H1 (cell line): ENCODE data around the gene ARHGEF6. TPM values are rescaled to one million over a fixed set of nuclear protein-coding genes. Genes with fewer than 3 reads are reported as not detected.

Source experiments
- CTCF ChIA-PET: fragments of 300-600 bp; sonication (Branson Sonifier 250); formaldehyde crosslinking; loops from one replicate; lab custom pipeline; 2021; ENCODE audit not compliant: partially characterized antibody; lab: Charles Lee
- POLR2A ChIA-PET: fragments of 300-600 bp; sonication (Branson Sonifier 250); formaldehyde crosslinking; loops from one replicate; lab custom pipeline; 2021; ENCODE audit warnings: inconsistent platforms; ENCODE audit not compliant: partially characterized antibody; lab: Charles Lee
- DNase-seq, 2 experiments: peaks; one replicate each; pipeline versions ENCODE4 v3.0.0 to v3.0.0-alpha.2; 2010 to 2022; ENCODE audit warnings: low spot score in 2 of 2, low read depth in 1 of 2, mixed read lengths in 1 of 2
- FAIRE-seq: peaks from 2 replicates; lab custom pipeline; 2011; peaks lifted over from hg19 to GRCh38; lab: Jason Lieb, UNC
- H2AFZ ChIP-seq: 2 replicates; pipeline ENCODE4 v1.8.1; 2012; ENCODE audit warnings: low read length, inconsistent platforms
- H2AK5ac ChIP-seq: 2 replicates; pipeline ENCODE4 v1.6.1; 2013; ENCODE audit warnings: low read depth, low read length
- H2BK120ac ChIP-seq: replicated peaks from 2 replicates; pipeline ENCODE3; 2013; ENCODE audit warnings: low read depth, low read length, inconsistent platforms
- H2BK12ac ChIP-seq: 2 replicates; pipeline ENCODE4 v1.6.1; 2013; ENCODE audit warnings: low read depth, low read length
- H2BK15ac ChIP-seq: 2 replicates; pipeline ENCODE4 v1.6.1; 2013; ENCODE audit warnings: low read length
- H2BK20ac ChIP-seq: 2 replicates; pipeline ENCODE4 v1.6.1; 2013; ENCODE audit warnings: low read length
- H2BK5ac ChIP-seq: 2 replicates; pipeline ENCODE4 v1.6.1; 2013; ENCODE audit warnings: low read depth, low read length
- H3K14ac ChIP-seq: 2 replicates; pipeline ENCODE4 v1.6.1; 2013; ENCODE audit warnings: inconsistent platforms; ENCODE audit not compliant: insufficient read length
- H3K18ac ChIP-seq: 2 replicates; pipeline ENCODE4 v1.6.1; 2013; ENCODE audit warnings: low read length; ENCODE audit errors: extremely low read depth
- H3K23ac ChIP-seq: 2 replicates; pipeline ENCODE4 v1.6.1; 2013; ENCODE audit warnings: inconsistent platforms; ENCODE audit not compliant: insufficient read length
- H3K23me2 ChIP-seq: 2 replicates; pipeline ENCODE4 v1.6.1; 2013; ENCODE audit warnings: low read depth, low read length
- H3K27ac ChIP-seq: 2 replicates; pipeline ENCODE4 v1.6.1; 2011; ENCODE audit warnings: low read depth, low read length, inconsistent platforms
- H3K27me3 ChIP-seq, 4 experiments: replicated peaks in 1 of 4; 1 replicate in 1 of 4; 2 replicates in 3 of 4; pipeline versions ENCODE4 v1.6.1 to v1.8.1; 2011 to 2013; ENCODE audit warnings: low read length in 3 of 4, mild to moderate bottlenecking in 3 of 4, inconsistent platforms in 2 of 4, mixed read lengths in 2 of 4, moderate library complexity in 1 of 4; ENCODE audit not compliant: control insufficient read depth in 3 of 4, insufficient read depth in 3 of 4; ENCODE audit errors: extremely low read depth in 1 of 4
- H3K36me3 ChIP-seq, 4 experiments: 2 replicates each; pipeline versions ENCODE4 v1.6.1 to v1.8.1; 2011 to 2013; ENCODE audit warnings: mild to moderate bottlenecking in 4 of 4, low read length in 3 of 4, moderate library complexity in 2 of 4, control low read depth in 1 of 4, inconsistent platforms in 1 of 4; ENCODE audit not compliant: insufficient read depth in 4 of 4, control insufficient read depth in 2 of 4
- H3K4ac ChIP-seq: replicated peaks from 2 replicates; pipeline ENCODE3; 2013; ENCODE audit warnings: low read length, low read depth, mixed read lengths, inconsistent platforms; ENCODE audit not compliant: insufficient read length
- H3K4me1 ChIP-seq, 4 experiments: replicated peaks in 1 of 4; 1 replicate in 1 of 4; 2 replicates in 3 of 4; pipeline versions ENCODE4 v1.6.1 to v1.8.1; 2011 to 2013; ENCODE audit warnings: low read length in 3 of 4, inconsistent platforms in 2 of 4, mixed read lengths in 1 of 4; ENCODE audit not compliant: insufficient read depth in 4 of 4, control insufficient read depth in 3 of 4
- H3K4me2 ChIP-seq, 2 experiments: 2 replicates each; pipeline versions ENCODE4 v1.6.1 to v1.8.1; 2011 to 2013; ENCODE audit warnings: low read depth in 2 of 2, low read length in 2 of 2, control low read depth in 1 of 2, inconsistent platforms in 1 of 2, mild to moderate bottlenecking in 1 of 2; ENCODE audit not compliant: insufficient read depth in 1 of 2
- H3K4me3 ChIP-seq, 4 experiments: fragments of 200-600, 300-600 bp in 1 of 4; sonication (generic), shearing (Covaris generic), sonication (Bioruptor Twin) in 1 of 4; 2 replicates each; pipeline versions ENCODE4 v1.5.1 to v1.8.1; 2011 to 2016; ENCODE audit warnings: low read length in 4 of 4, low read depth in 3 of 4, control low read depth in 2 of 4, inconsistent platforms in 2 of 4, mild to moderate bottlenecking in 2 of 4, mixed read lengths in 1 of 4, moderate library complexity in 1 of 4; ENCODE audit not compliant: insufficient read depth in 2 of 4; ENCODE audit errors: extremely low read depth in 1 of 4
- H3K56ac ChIP-seq: replicated peaks from 2 replicates; pipeline ENCODE3; 2013; ENCODE audit warnings: low read depth, mild to moderate bottlenecking, mixed read lengths, low read length, inconsistent platforms; ENCODE audit not compliant: insufficient read length
- H3K79me1 ChIP-seq: 2 replicates; pipeline ENCODE4 v1.6.1; 2013; ENCODE audit warnings: low read depth, low read length, control low read depth
- H3K79me2 ChIP-seq, 2 experiments: 2 replicates each; pipeline versions ENCODE4 v1.6.1 to v1.8.1; 2012 to 2013; ENCODE audit warnings: low read length in 2 of 2, mild to moderate bottlenecking in 2 of 2, inconsistent platforms in 1 of 2; ENCODE audit not compliant: insufficient read depth in 2 of 2, control insufficient read depth in 1 of 2
- H3K9ac ChIP-seq, 4 experiments: replicated peaks in 1 of 4; 1 replicate in 1 of 4; 2 replicates in 3 of 4; pipeline versions ENCODE4 v1.6.1 to v1.8.1; 2011 to 2013; ENCODE audit warnings: low read depth in 3 of 4, low read length in 3 of 4, control low read depth in 2 of 4, mild to moderate bottlenecking in 2 of 4, moderate library complexity in 2 of 4, inconsistent platforms in 1 of 4; ENCODE audit errors: extremely low read depth in 1 of 4
- H3K9me3 ChIP-seq, 2 experiments: 2 replicates each; pipeline versions ENCODE4 v1.6.1 to v1.8.1; 2012 to 2013; ENCODE audit warnings: mild to moderate bottlenecking in 2 of 2, moderate library complexity in 2 of 2, control low read depth in 1 of 2, inconsistent platforms in 1 of 2, low read depth in 1 of 2, low read length in 1 of 2, mixed read lengths in 1 of 2; ENCODE audit not compliant: insufficient read depth in 2 of 2
- H4K20me1 ChIP-seq, 2 experiments: replicated peaks in 1 of 2; 2 replicates each; pipeline versions ENCODE3 to v1.8.1; 2011 to 2013; ENCODE audit warnings: inconsistent platforms in 2 of 2, low read length in 2 of 2, mild to moderate bottlenecking in 1 of 2; ENCODE audit not compliant: insufficient read depth in 2 of 2, control insufficient read depth in 1 of 2
- H4K5ac ChIP-seq: 2 replicates; pipeline ENCODE4 v1.6.1; 2013; ENCODE audit warnings: low read length, low read depth, mixed read lengths, inconsistent platforms; ENCODE audit not compliant: insufficient read length
- H4K8ac ChIP-seq: 2 replicates; pipeline ENCODE4 v1.8.0; 2013; ENCODE audit warnings: mild to moderate bottlenecking, moderate library complexity, low read length, inconsistent platforms; ENCODE audit not compliant: insufficient read depth; ENCODE audit errors: extremely low read depth
- H4K91ac ChIP-seq: replicated peaks from 2 replicates; pipeline ENCODE3; 2013; ENCODE audit warnings: low read length, mixed read lengths, inconsistent platforms; ENCODE audit not compliant: insufficient read length
- ATF3 ChIP-seq: IDR thresholded peaks from 2 replicates; pipeline ENCODE4 v1.6.1; 2011; ENCODE audit warnings: low read depth, mild to moderate bottlenecking, low read length; ENCODE audit not compliant: insufficient read depth
- BRCA1 ChIP-seq: IDR thresholded peaks from 2 replicates; pipeline ENCODE4 v1.6.1; 2012; ENCODE audit warnings: low read depth, low read length, improper control_type of control experiment
- CTBP2 ChIP-seq: IDR thresholded peaks from 2 replicates; pipeline ENCODE4 v1.7.0; 2011; ENCODE audit warnings: borderline replicate concordance, mild to moderate bottlenecking, moderate library complexity, mixed read lengths, low read length; ENCODE audit not compliant: insufficient read depth, insufficient read length
- CTCF ChIP-seq, 3 experiments: IDR thresholded peaks; 1 replicate in 2 of 3; 2 replicates in 1 of 3; pipeline versions ENCODE4 v1.5.1 to v1.6.1; 2011; ENCODE audit warnings: low read length in 3 of 3, mild to moderate bottlenecking in 3 of 3, inconsistent platforms in 2 of 3, low read depth in 1 of 3, moderate library complexity in 1 of 3; ENCODE audit not compliant: insufficient read depth in 1 of 3; ENCODE audit errors: control extremely low read depth in 1 of 3
- EP300 ChIP-seq, 2 experiments: IDR thresholded peaks; 1 replicate in 1 of 2; 2 replicates in 1 of 2; pipeline ENCODE4 v1.6.1; 2011 to 2012; ENCODE audit warnings: low read depth in 2 of 2, low read length in 2 of 2, mild to moderate bottlenecking in 2 of 2, borderline replicate concordance in 1 of 2, inconsistent platforms in 1 of 2, moderate library complexity in 1 of 2
- EZH2 ChIP-seq: fragments of 200-600 bp; sonication (generic); IDR thresholded peaks from 2 replicates; pipeline ENCODE4 v1.7.1; 2012; ENCODE audit warnings: low read depth, mild to moderate bottlenecking, moderate library complexity, low read length, inconsistent platforms; ENCODE audit not compliant: severe bottlenecking
- RAD21 ChIP-seq, 2 experiments: IDR thresholded peaks in 1 of 2; conservative IDR thresholded peaks in 1 of 2; 2 replicates each; pipeline ENCODE4 v1.6.1; 2011; ENCODE audit warnings: low read depth in 2 of 2, low read length in 2 of 2, improper control_type of control experiment in 1 of 2, inconsistent platforms in 1 of 2, mild to moderate bottlenecking in 1 of 2, moderate library complexity in 1 of 2
- TAF7 ChIP-seq: optimal IDR thresholded peaks from 2 replicates; pipeline ENCODE3; 2011; ENCODE audit warnings: low read depth, mild to moderate bottlenecking, inconsistent platforms, low read length, moderate library complexity, borderline replicate concordance
- YY1 ChIP-seq: IDR thresholded peaks from 2 replicates; pipeline ENCODE4 v1.6.1; 2011; ENCODE audit warnings: low read depth, mild to moderate bottlenecking, low read length
- WGBS, 2 experiments: shearing (Covaris generic) in 1 of 2; methylation state at CpG; one replicate each; pipeline versions ENCODE4 v1.1.6 to v1.1.7; 2013 to 2015; ENCODE audit warnings: low lambda C conversion rate in 2 of 2, mixed read lengths in 2 of 2, inconsistent platforms in 1 of 2, low coverage in 1 of 2, missing lambda C conversion rate in 1 of 2; ENCODE audit not compliant: insufficient replicate concordance in 2 of 2, insufficient coverage in 1 of 2, insufficient read length in 1 of 2; ENCODE audit errors: extremely low coverage in 1 of 2, missing lambda C conversion rate in 1 of 2; 5-methylcytosine and 5-hydroxymethylcytosine counted together
- polyA plus RNA-seq, 7 experiments: library from polyadenylated mRNA; depleted of rRNA in 3 of 7; stranded (reverse) in 5 of 7; unstranded in 2 of 7; fragments of >200 nt in 5 of 7; fragments of 200-250 nt in 2 of 7; gene quantifications; 1 replicate in 5 of 7; 2 replicates in 1 of 7; 4 replicates in 1 of 7; pipeline versions ENCODE4 v1.2.1 to v1.2.3, GENCODE V29; 2011 to 2013; ENCODE audit warnings: missing spikeins in 2 of 7, mixed read lengths in 2 of 7
- total RNA-seq: library from RNA; stranded (reverse); fragmentation: NEBNext Ultra II Directional; extraction: Animal tissue kit (Norgen Biotek cat#: 25700); gene quantifications from 2 replicates; pipeline ENCODE4 v1.2.1, GENCODE V29; 2021

ARHGEF6 gene
- total and polyA plus RNA-seq, 2 of the 8 experiments (the other 6 are each of a cell fraction or from before 2014, with no cell fraction given): 3.6 to 3.7 TPM

- FAIRE-seq: no peak
- H2AFZ ChIP-seq: no peak overlapping the region
- no peak overlapping the region for H3K4me2 ChIP-seq
- DNase-seq: no peak
- no peak overlapping the region for H2BK15ac ChIP-seq
- 58% methylated on average over 4 of the region's 4 CpGs; no CpG with 5 or more reads in 1 of the 2 experiments for WGBS, 2 experiments
- H3K4me3 ChIP-seq: no peak overlapping the region
- no peak overlapping the region for H2BK12ac ChIP-seq
- no peak overlapping the region for H3K18ac ChIP-seq
- H4K20me1 ChIP-seq: no peaks in the 10 kb centered on the region
- no peak overlapping the region for H4K91ac ChIP-seq
- H3K9ac ChIP-seq: no peak overlapping the region
- no peak overlapping the region for H4K5ac ChIP-seq
- no peaks in the 10 kb centered on the region for H3K36me3 ChIP-seq
- no peak overlapping the region for H3K23ac ChIP-seq
- H2BK20ac ChIP-seq: no peak overlapping the region
- peaks cover 0 to 2% (median 0%) of the 10 kb centered on the region in 4 experiments; a peak in 1 of 7 replicates for H3K4me1 ChIP-seq
- H3K27ac ChIP-seq: no peak overlapping the region
- no peak overlapping the region for H2AK5ac ChIP-seq
- CTCF ChIA-PET: no interaction called here
- no peak overlapping the region for H2BK5ac ChIP-seq
- no peaks in the 10 kb centered on the region for H3K27me3 ChIP-seq
- H4K8ac ChIP-seq: no peak overlapping the region
- H2BK120ac ChIP-seq: no peak overlapping the region
- TF ChIP-seq ATF3: no peak
- no peak for TF ChIP-seq EZH2
- TF ChIP-seq TAF7: no peak
- TF ChIP-seq EP300 (IDR thresholded peaks at IDR 0.05; ENCODE audit: borderline replicate concordance in 1 of 2, low read depth in 2 of 2, low read length in 2 of 2): no peak
- TF ChIP-seq CTCF (IDR thresholded peaks at IDR 0.05; ENCODE audit: control extremely low read depth in 1 of 3, insufficient read depth in 1 of 3, low read depth in 1 of 3, low read length in 3 of 3): no peak
- TF ChIP-seq RAD21 (IDR thresholded peaks at IDR 0.05 in 1 of 2, conservative IDR thresholded peaks at IDR 0.05 in 1 of 2; ENCODE audit: low read depth in 2 of 2, low read length in 2 of 2): no peak
- no peak for TF ChIP-seq YY1
- no peak for TF ChIP-seq BRCA1
- no peak for TF ChIP-seq CTBP2
- TF ChIP-seq, all 59 proteins: peak for 0
- H3K79me1 ChIP-seq: no peaks in the 10 kb centered on the region
- no peak overlapping the region for H3K4ac ChIP-seq
- POLR2A ChIA-PET: interaction anchor here (0.7 kb wide), 1 partner anchor 78 kb away, joined by 3 read pairs; no protein-coding TSS in a partner anchor
- H3K56ac ChIP-seq: no peak overlapping the region
- H3K79me2 ChIP-seq: no peaks in the 10 kb centered on the region
- no peaks in the 10 kb centered on the region for H3K23me2 ChIP-seq
- no peak overlapping the region for H3K14ac ChIP-seq
- H3K9me3 ChIP-seq: no peaks in the 10 kb centered on the region
Observed at GRCh38 chrX:136789856-136790255, 9.1 kb upstream of the ARHGEF6 start.
